Tibial artery (tissue), 4 donors: ENCODE measurements around the gene TCAP.

Source experiments
- DNase-seq, 2 donors: peaks; one replicate each; pipeline ENCODE4 v3.0.0-alpha.2; 2019
- H3K27ac ChIP-seq, 2 donors: fragments of 200-600 bp; sonication (generic) in 1 of 2; 1 replicate in 1 of 2; 2 replicates in 1 of 2; pipeline ENCODE4 v1.5.1; 2018 to 2019; ENCODE audit warnings: mild to moderate bottlenecking in 1 of 2
- H3K27me3 ChIP-seq, 2 donors: fragments of 200-600 bp; sonication (generic) in 1 of 2; one replicate each; pipeline versions ENCODE4 v1.5.1 to v1.6.0; 2016 to 2019
- H3K36me3 ChIP-seq, 3 donors: fragments of 200-600 bp; sonication (generic) in 2 of 3; one replicate each; pipeline ENCODE4 v1.5.1; 2016 to 2019; ENCODE audit warnings: mild to moderate bottlenecking in 2 of 3
- H3K4me1 ChIP-seq, 4 donors: fragments of 200-600 bp; sonication (generic) in 2 of 4; 1 replicate in 3 of 4; 2 replicates in 1 of 4; pipeline ENCODE4 v1.5.1; 2016 to 2019
- H3K4me3 ChIP-seq, 2 donors: fragments of 200-600 bp; sonication (generic) in 1 of 2; 1 replicate in 1 of 2; 2 replicates in 1 of 2; pipeline ENCODE4 v1.5.1; 2018 to 2019; ENCODE audit warnings: mild to moderate bottlenecking in 2 of 2
- H3K9me3 ChIP-seq, 3 donors: fragments of 200-600 bp; sonication (generic) in 1 of 3; one replicate each; pipeline ENCODE4 v1.5.1; 2016 to 2019
- CTCF ChIP-seq, 2 experiments: fragments of 200-600 bp in 1 of 2; fragments of 450-650 bp in 1 of 2; IDR thresholded peaks; one replicate each; pipeline ENCODE4 v1.5.1; 2017 to 2019; ENCODE audit warnings: antibody characterized with exemption in 2 of 2, mild to moderate bottlenecking in 1 of 2, moderate library complexity in 1 of 2
- intact Hi-C: fragments of 100-400 bp; cut with DNase I; formaldehyde crosslinking; loops from one replicate; pipeline ENCODE4 v1.15.0; 2023; ENCODE audit warnings: low total_unique reads

The TCAP gene

GRCh38 chr17:39650121-39650579 is 15.0 kb upstream of the TCAP start:
- H3K9me3 ChIP-seq = no peaks in the 10 kb centered on the region
- H3K4me1 ChIP-seq = peaks cover 0 to 8% (median 4%) of the 10 kb centered on the region in 4 donors
- intact Hi-C loops = no loop called here
- H3K4me3 ChIP-seq = no peak overlapping the region
- no peak for TF ChIP-seq CTCF (IDR thresholded peaks at IDR 0.05)
- no peak overlapping the region for H3K27ac ChIP-seq
- no peaks in the 10 kb centered on the region for H3K27me3 ChIP-seq
- DNase-seq = no peak
- peaks cover 0 to 13% (median 0%) of the 10 kb centered on the region in 3 donors for H3K36me3 ChIP-seq

GRCh38 chr17:39651923-39652586 is 13.1 kb upstream of the TCAP start:
- H3K27me3 ChIP-seq = no peaks in the 10 kb centered on the region
- no peak overlapping the region for H3K4me3 ChIP-seq
- intact Hi-C loops = no loop called here
- H3K9me3 ChIP-seq = no peaks in the 10 kb centered on the region
- no peak overlapping the region for H3K27ac ChIP-seq
- H3K36me3 ChIP-seq = peaks cover 0 to 29% (median 7%) of the 10 kb centered on the region in 3 donors
- no peak for TF ChIP-seq CTCF (IDR thresholded peaks at IDR 0.05)
- peaks cover 0 to 8% (median 4%) of the 10 kb centered on the region in 4 donors for H3K4me1 ChIP-seq
- no peak for DNase-seq

GRCh38 chr17:39652587-39653315 is 12.4 kb upstream of the TCAP start:
- no peak for DNase-seq
- intact Hi-C loops = no loop called here
- Histone ChIP-seq H3K27ac (no peak overlapping the region), H3K9me3 (no peaks in the 10 kb centered on the region), H3K36me3 (peaks cover 0 to 36% (median 7%) of the 10 kb centered on the region in 3 donors), H3K27me3 (no peaks in the 10 kb centered on the region), H3K4me1 (peaks cover 0 to 8% (median 4%) of the 10 kb centered on the region in 4 donors), H3K4me3 (no peak overlapping the region)
- TF ChIP-seq CTCF (IDR thresholded peaks at IDR 0.05) = no peak

GRCh38 chr17:39653316-39653661 is 11.9 kb upstream of the TCAP start:
- no peaks in the 10 kb centered on the region for H3K27me3 ChIP-seq
- H3K9me3 ChIP-seq = no peaks in the 10 kb centered on the region
- H3K27ac ChIP-seq = no peak overlapping the region
- intact Hi-C loops = no loop called here
- peaks cover 0 to 8% (median 4%) of the 10 kb centered on the region in 4 donors for H3K4me1 ChIP-seq
- no peak overlapping the region for H3K4me3 ChIP-seq
- H3K36me3 ChIP-seq = peaks cover 0 to 41% (median 7%) of the 10 kb centered on the region in 3 donors
- TF ChIP-seq CTCF (IDR thresholded peaks at IDR 0.05) = no peak
- DNase-seq = no peak

GRCh38 chr17:39653662-39654331 is 11.4 kb upstream of the TCAP start:
- intact Hi-C loops = no loop called here
- Histone ChIP-seq H3K4me1 (peaks cover 0 to 8% (median 4%) of the 10 kb centered on the region in 4 donors), H3K36me3 (peaks cover 0 to 46% (median 8%) of the 10 kb centered on the region in 3 donors), H3K27ac (no peak overlapping the region), H3K27me3 (no peaks in the 10 kb centered on the region), H3K9me3 (no peaks in the 10 kb centered on the region), H3K4me3 (no peak overlapping the region)
- DNase-seq = peak in 1 of 2 donors; percentile 62
- TF ChIP-seq CTCF (IDR thresholded peaks at IDR 0.05) = peak; percentile 59 to 74
